AML-193 (cell line): Measurements from ENCODE around the gene ZNF865.

ENCODE experiments used
- DNase-seq, 2 experiments: peaks; one replicate each; lab custom pipeline; 2025; lab: John Stamatoyannopoulos, UW

ZNF865 gene

GRCh38 chr19:55658846-55659459 lies 53.5 kb downstream of the ZNF865 start:
- DNase-seq = no peak

GRCh38 chr19:55659822-55660221 lies 54.4 kb downstream of the ZNF865 start:
- DNase-seq = no peak

- DNase-seq = no peak
Observed at GRCh38 chr19:55660404-55660803, 55.0 kb downstream of the ZNF865 start.

- no peak for DNase-seq
Observed at GRCh38 chr19:55660991-55661390, 55.5 kb downstream of the ZNF865 start.

- no peak for DNase-seq
Observed at GRCh38 chr19:55661826-55662225, 56.4 kb downstream of the ZNF865 start.

GRCh38 chr19:55663846-55664536 lies 58.5 kb downstream of the ZNF865 start:
- DNase-seq = no peak

- no peak for DNase-seq
Observed at GRCh38 chr19:55666343-55667005, 61.0 kb downstream of the ZNF865 start.
